ENCODE measurements around the gene CTAGE4.
"Not testable (repeated sequence)": the region's sequence is repeated elsewhere in the genome, so short reads cannot be mapped to it uniquely, and the experiment has no call there.

GRCh38 chr7:144201978-144202377 lies 18.7 kb downstream of the CTAGE4 start:
- TF ChIP-seq CTCF, POLR2AphosphoS5, POLR2A (IDR thresholded peaks at IDR 0.05): not testable (repeated sequence)

All from upper lobe of left lung (tissue), 4 donors.